ENCODE results near the gene AKAP13.

The AKAP13 gene

DNA sequence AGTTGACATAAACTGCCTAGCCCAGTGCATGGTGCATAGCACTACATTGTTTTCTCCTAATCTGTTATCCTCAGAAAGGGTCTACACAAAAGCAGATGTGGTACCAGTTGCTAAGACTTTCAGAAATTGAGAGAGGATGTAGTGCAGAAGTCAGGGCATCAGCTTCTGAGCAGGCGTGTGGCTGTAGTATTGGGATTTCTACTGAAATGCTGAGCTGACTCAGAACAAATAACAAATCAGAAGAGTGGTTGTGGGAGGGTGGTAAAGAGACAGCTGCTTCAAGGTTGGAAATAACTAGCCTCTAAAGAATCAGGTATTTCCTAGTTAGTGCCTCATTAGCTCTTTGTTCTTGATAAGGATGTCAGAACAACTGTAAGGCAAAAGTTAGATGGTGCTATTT lies 161.3 kb downstream of the AKAP13 start:
- no peak for DNase-seq (ENCODE audit: low read depth, low spot score)

DNA sequence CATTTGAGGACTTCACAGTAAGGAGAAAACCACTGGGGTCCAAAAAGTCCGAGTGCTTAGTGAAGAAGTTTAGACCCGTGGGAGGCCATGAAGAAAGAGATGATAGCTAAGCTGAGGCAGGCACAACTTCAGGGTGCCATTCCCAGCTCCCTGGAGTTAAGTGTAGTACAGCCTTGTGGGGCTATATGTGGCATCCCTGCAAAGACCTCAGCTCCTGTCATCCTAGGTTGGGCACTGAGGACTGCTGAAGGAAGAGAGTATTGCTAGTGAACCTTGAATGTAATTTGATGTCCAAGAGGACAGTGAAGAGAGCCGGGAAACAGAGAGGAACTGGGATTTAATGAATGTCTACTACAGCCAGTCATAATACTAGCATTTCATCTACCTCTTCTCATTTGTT lies 162.1 kb downstream of the AKAP13 start:
- H3K4me3 ChIP-seq (ENCODE audit: low read length) = no peak overlapping the region
- DNase-seq (ENCODE audit: low read depth, low spot score) = no peak

More for the DNA sequence above, 161.3 kb downstream of the AKAP13 start:
- H3K4me3 ChIP-seq (ENCODE audit: low read length) = no peak overlapping the region

DNA sequence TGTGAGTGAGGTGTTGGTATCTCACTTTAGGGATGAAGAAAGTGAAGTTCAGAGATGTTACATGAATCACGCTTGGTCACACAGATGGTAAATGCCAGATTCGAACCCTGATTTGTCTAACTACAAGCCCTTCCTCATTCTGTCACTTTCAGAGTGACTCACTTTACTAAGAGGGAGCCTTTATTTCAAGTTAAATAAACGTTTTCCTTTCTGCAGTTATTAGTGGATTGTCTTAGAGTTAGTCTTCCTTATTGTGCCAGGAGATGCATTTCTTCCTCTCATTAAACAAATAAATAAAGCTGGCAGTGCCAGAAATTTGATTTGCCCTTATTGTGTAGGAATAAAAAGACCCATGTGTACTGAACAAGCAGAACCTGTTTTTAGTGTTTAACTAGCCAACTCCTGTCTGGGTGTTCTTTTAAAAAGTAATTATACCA lies 162.5 kb downstream of the AKAP13 start:
- no peak for DNase-seq (ENCODE audit: low read depth, low spot score)

DNA sequence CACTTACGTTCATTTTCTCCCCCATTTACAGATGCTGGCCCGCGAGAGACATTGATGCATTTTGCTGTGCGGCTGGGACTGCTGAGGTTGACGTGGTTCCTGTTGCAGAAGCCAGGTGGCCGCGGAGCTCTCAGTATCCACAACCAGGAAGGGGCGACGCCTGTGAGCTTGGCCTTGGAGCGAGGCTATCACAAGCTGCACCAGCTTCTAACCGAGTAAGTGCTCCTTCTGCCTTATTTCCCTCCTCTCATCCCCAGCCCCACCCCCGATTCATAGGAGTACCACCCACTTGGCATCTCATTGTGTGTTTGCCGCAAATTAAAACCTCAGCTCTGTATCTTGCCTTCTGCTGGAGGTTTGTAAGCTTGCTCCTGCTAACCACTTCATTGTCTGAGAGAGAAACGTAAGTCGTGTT lies 163.3 kb downstream of the AKAP13 start:
- H3K4me3 ChIP-seq (ENCODE audit: low read length) = peak overlapping the region; percentile 25
- peak; percentile 85 for DNase-seq (ENCODE audit: low read depth, low spot score)

More for the DNA sequence above, 162.5 kb downstream of the AKAP13 start:
- H3K4me3 ChIP-seq (ENCODE audit: low read length) = no peak overlapping the region

DNA sequence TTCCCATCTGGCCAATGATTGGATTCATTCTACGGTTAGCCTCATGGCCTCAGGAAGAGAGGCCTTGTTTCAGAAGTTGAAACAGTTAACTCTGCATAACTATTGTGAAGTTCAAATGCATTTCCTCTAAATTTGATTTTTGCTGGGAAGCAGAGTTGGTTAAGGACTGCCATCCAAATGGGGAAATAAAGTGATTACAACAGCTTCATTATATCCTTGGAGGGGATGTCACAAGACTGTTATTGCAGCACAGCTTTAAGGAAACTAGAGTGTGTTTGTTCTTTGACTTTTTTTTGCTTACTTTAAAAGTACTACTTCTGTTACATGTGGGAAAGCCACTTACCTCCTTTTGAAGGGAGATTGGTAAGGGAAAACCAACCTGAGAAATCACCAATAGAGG lies 164.8 kb downstream of the AKAP13 start:
- no peak overlapping the region for H3K4me3 ChIP-seq (ENCODE audit: low read length)
- DNase-seq (ENCODE audit: low read depth, low spot score) = peak; percentile 12

DNA sequence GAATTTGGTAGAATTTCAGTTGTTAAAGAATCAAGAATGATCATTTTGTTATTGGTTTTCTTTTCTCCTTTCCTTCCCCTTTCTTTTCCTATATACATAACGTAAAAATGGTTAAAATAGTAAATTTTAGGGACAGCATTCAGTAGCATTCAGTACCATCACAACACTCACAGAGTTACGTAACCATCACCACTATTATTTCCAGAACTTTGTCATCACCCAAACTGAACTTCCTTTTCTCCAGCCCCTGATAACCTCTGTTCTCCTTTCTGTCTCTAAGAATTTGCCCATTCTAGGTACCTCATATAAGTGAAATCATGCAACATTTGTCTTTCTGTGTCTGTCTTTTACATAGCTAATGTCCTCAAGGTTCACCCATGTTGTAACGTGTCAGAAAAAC lies 165.3 kb downstream of the AKAP13 start:
- no peak overlapping the region for H3K4me3 ChIP-seq (ENCODE audit: low read length)
- no peak for DNase-seq (ENCODE audit: low read depth, low spot score)

DNA sequence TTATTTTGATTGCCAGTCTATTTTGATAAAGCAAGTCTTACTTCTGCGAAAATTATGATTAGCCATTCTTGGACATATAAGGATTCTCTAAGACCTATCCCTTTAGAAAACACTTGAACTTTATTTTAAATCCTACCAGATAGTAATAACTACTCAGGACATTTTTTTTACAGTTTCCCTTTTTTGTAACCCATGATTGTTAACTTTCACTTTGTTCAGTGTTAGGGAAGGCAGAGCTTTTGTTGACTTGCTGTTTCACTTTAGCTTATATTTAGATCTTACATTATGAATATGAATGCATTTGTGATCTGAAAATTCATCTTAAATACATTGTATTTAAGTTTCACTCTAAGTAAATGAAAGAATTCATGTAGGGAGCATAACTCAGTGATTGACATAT lies 167.0 kb downstream of the AKAP13 start:
- no peak overlapping the region for H3K4me3 ChIP-seq (ENCODE audit: low read length)
- no peak for DNase-seq (ENCODE audit: low read depth, low spot score)

DNA sequence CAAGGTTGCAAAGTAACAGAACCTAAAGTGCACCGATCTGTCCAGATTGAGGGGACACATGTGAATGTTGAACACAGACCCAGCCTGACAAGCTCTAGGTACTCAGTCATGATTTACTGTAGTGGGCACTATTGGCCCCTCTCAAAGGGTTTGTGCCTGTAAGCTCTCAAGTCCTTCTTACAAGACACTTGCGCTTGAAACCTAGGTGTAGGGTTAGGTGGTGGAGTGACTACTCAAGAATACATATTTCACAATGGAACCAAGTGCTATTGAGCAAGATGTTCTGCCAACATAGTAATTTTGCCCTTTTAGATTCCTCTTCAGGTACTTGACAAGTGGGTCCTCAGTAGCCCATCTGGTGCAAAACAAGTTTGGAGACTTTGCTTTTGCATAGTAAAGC lies 169.9 kb downstream of the AKAP13 start:
- H3K4me3 ChIP-seq (ENCODE audit: low read length) = no peak overlapping the region
- no peak for DNase-seq (ENCODE audit: low read depth, low spot score)

DNA sequence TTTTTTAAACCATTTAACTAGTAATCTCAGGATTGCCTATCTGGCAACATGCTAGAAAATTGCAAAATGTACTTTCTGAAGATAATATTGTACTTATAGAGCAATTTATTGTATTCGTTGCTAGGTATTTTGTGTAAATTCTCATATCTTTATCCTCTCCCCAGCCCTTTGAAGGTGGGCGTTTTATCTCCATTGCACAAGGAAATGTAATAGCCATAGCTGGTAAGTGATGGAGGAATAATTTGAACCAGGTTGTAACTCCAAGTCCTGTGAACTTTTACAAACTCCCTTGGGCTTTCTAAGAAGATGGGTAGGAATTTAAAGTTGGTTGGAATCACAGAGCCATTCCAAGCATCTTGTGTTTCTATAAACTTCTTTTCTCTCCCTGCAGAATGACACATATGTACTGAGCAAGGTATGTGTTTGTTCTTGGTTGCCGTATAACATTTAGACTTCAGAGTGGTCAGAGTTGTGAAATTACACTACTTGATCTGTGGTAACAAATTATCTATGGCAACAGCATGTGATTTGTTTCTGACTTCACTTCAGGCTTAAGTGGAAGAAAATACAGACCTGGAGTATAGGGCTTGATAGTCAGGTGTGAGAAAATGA lies 170.9 kb downstream of the AKAP13 start:
- DNase-seq (ENCODE audit: low read depth, low spot score) = no peak
- H3K4me3 ChIP-seq (ENCODE audit: low read length) = no peak overlapping the region

DNA sequence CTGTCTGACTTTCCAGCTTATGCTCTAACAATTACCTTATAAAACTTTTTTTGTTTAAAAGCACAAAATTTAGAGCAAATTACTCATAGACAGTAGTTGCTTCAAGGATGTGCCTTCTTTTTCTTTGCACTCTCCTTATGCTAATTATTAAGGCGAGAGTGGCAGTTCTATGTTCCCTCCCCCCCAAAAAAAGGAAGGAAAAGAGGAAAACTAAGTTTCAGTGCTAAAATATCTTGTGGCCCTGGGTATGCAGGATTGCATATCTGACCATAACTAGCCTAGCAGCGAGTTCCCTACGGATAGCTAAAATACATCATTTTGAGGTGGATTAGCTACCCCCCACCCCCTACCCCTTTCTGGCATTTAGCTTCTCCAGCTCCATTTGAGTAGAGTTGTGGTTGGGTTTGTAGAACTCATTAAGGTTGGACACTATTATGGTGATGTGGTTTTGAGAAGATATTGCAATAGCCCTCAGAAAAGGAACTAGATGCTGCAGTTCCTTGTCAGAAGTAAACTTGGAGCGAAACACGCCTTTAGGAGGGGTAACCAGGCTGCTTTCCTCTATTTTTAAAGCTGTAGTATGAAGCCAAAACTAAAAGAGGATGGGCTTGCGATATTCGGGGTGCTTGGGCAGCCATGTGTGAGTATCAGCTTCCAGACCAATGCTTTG lies 174.6 kb downstream of the AKAP13 start:
- H3K4me3 ChIP-seq (ENCODE audit: low read length) = no peak overlapping the region
- DNase-seq (ENCODE audit: low read depth, low spot score) = no peak

DNA sequence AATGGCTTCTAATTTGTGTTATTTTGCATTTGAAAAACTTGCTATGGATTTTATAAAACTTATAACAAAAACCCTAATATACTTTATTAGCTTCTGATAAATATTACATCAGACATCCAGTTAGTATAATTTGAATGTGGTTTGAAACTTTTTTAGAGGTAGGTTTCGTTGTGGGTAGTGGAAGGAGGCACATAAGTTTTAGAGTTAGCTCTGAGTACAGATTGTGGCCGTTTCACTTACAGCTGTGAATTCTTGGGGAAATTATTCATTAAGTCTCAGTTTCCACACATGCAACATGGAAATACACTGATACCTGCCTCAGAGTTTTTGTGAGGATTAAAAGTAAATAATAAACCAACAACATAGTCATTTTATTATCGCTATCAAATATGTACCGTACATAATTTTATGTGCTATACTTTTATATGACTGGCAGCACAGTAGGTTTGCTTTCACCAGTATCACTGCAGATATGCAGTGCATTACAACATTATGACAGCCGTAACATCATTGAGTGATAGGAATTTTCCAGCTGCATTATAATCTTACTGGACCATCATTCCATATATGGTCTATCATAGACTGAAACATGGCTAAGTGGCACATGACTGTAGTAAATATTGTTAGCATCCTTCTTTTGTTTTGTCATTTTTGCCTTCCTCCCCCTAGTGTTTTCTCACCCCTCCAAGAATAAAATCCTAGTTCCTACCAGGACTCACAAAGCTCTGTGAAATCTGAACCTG lies 175.6 kb downstream of the AKAP13 start:
- no peak for DNase-seq (ENCODE audit: low read depth, low spot score)
- H3K4me3 ChIP-seq (ENCODE audit: low read length) = no peak overlapping the region

DNA sequence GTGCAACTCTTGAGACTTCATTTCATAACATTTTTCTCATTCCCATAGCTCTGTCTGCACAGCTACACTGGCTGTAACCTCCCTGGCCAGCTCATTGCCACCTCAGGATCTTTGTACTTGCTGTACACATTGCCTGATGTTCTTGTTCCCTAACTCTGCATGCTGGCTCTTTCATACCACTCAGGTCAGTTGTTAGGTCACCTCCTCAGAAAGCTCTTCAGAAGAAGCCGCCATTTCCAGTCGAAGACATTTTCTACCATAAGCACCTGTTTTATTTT lies 176.2 kb downstream of the AKAP13 start:
- no peak for DNase-seq (ENCODE audit: low read depth, low spot score)
- no peak overlapping the region for H3K4me3 ChIP-seq (ENCODE audit: low read length)

DNA sequence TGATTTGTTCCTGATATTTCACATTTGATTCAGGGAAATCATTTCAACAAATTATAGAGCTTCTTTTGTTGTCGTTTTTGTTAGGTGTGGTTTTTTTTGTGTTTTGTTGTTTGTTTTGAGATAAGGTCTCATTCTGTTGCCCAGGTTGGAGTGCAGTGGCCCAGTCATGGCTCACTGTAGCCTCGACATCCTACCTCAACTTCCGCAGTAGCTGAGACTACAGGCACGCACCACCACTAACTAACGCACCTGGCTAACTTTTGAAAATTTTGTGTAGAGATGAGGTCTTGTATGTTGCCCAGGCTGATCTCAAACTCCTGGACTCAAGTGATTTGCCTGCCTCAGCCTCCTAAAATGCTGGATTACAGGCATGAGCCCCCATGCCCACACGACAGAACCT lies 177.0 kb downstream of the AKAP13 start:
- no peak overlapping the region for H3K4me3 ChIP-seq (ENCODE audit: low read length)
- no peak for DNase-seq (ENCODE audit: low read depth, low spot score)

DNA sequence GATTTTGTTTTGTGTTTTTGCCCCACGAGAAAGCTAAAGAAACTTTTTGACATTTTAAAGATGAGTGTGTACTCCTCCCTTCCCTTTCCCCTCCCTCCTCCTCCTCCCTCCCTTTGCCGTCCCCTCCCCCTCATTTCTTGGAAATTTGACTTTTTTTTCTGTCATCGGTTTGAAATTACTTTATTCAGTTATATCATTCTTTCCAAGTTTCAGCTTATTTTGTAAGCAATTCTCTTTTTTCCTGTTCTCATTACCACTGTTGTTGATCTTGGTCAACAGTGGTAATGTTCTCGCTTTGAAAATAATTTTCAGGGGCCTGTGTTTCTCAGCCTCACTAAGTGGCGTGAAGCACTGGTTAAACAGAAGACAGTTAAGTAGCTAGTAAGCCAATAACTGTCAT lies 178.4 kb downstream of the AKAP13 start:
- no peak overlapping the region for H3K4me3 ChIP-seq (ENCODE audit: low read length)
- DNase-seq (ENCODE audit: low read depth, low spot score) = no peak

DNA sequence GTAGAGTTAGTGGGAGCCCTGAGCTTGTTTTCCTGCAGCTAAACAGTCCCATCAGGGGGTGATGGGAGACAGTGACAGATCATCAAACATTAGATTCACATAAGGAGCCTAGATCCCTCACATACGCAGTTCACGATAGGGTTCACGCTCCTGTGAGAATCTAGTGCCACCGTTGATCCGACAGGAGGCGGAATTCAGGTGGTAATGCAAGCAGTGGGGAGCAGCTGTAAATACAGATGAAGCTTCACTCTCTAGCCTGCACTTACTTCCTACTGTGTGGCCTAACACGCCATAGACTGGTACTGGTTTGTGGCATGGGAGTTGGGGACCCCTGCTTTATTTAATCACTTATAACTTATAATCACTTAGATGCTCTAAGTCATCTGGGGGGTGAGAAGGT lies 179.1 kb downstream of the AKAP13 start:
- DNase-seq (ENCODE audit: low read depth, low spot score) = no peak
- no peak overlapping the region for H3K4me3 ChIP-seq (ENCODE audit: low read length)

DNA sequence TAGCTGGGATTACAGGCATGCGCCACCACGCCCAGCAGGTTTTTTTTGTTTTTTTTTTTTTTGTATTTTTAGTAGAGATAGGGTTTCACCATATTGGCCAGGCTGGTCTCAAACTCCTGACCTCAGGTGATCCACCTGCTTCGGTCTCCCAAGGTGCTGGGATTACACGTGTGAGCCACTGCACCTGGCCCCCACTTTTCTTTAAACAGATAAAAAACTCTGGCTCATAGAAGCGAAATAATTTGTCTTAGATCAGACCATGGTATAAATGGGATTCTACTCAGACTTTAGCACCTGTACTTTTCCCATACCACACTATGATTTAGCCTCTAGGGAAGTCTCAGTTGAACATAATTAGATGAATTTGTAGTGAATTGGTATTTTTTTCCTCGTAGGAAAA lies 182.4 kb downstream of the AKAP13 start:
- no peak for DNase-seq (ENCODE audit: low read depth, low spot score)

DNA sequence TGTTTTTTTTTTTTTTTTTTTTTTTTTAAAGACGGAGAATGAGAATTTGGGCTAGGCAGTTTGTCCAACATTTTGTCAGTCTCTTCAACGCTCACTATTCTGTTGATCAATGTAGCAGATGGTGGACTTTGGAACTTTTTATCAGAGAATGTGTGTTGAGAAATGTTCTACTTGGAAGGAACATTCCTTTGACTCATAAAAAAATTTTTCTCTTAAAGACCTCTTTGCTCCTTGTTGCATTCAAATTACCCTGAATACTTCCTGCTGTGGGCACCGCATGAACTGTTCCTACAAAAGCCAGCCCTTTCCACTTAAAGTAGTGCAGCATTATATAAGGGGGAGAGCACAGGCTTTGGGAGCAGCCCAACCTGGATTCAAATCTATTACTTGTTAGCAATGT lies 182.9 kb downstream of the AKAP13 start:
- DNase-seq (ENCODE audit: low read depth, low spot score) = no peak

More for the DNA sequence above, 182.4 kb downstream of the AKAP13 start:
- no peak overlapping the region for H3K4me3 ChIP-seq (ENCODE audit: low read length)

DNA sequence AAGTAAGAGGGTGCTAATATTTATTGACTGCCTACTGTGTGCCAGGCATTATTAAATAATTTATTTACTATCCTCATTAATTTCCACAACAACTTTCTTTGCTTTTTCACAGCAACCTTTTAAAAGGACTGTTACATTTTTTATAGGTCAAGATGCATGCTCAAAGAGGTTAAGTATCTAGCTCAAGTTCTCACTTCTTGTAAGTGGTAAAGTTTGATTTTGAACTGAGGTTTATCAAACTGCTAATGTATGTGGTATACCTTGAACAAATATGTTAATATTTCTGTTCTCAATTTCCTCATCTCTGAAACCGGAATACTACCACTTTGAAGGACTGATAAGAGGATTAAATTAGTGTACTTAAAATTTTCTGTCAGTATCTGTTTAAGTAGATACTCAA lies 183.3 kb downstream of the AKAP13 start:
- no peak overlapping the region for H3K4me3 ChIP-seq (ENCODE audit: low read length)
- DNase-seq (ENCODE audit: low read depth, low spot score) = no peak

More for the DNA sequence above, 182.9 kb downstream of the AKAP13 start:
- no peak overlapping the region for H3K4me3 ChIP-seq (ENCODE audit: low read length)

DNA sequence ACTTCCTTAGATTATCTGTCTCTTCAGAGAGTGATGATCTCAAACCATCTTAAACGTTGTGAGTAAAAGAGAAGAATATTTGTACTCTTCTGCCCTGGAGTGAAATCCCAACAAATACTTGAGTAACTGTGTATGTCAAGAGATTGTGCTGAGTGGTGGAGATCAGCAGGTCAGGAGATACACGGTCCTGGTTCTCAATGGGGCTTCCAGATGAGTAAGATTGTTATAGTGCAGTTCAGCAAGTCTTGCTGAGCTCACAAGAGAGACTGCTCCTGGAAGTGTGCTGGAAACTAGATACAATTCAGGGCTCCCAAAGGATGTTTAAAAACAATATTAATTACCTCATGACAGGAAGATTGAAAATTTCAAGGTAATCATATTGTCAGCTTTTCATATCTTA lies 184.3 kb downstream of the AKAP13 start:
- no peak for DNase-seq (ENCODE audit: low read depth, low spot score)
- H3K4me3 ChIP-seq (ENCODE audit: low read length) = no peak overlapping the region

DNA sequence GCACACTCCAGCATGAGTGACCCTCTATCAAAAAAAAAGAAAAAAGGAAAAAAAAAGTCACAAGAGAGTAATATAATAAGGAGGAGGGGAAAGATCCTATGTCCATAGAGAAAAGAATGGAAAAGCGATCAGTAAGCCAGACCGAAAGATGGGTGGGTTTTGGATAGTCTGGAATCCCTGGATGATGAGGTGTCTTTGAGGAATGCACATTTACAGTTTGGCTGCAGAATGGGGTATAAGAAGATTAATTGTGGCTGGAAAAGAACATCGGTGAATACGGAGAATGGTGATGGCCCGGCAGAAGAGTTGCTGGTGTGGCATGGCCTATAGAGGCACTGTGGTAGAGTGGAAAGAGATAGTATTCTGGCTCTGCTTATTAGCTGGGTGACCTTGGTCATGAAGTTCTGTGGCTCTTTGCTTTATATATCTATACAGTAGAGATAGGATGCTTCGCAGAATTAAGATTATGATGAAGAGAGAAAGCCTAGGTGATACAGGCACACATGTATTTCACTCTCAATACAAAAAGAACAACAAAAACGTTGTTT lies 187.9 kb downstream of the AKAP13 start:
- no peak overlapping the region for H3K4me3 ChIP-seq (ENCODE audit: low read length)

More for the DNA sequence above, 187.9 kb downstream of the AKAP13 start:
- DNase-seq (ENCODE audit: low read depth, low spot score) = no peak
